HL-60/S4 treated with phorbol 12-myristate 13-acetate at 8.2 ng/mL for 4 days and 3 days (cell line): ENCODE data around the gene MAD1L1.
"Not testable (repeated sequence)": the region's sequence is repeated elsewhere in the genome, so short reads cannot be mapped to it uniquely, and the experiment has no call there.

Experiments used
- in situ Hi-C: fragments of 300-500 bp; cut with MboI; formaldehyde crosslinking; loops from 2 replicates; pipeline ENCODE4 v1.15.0; 2022; ENCODE audit warnings: low sequenced_read_pairs

Gene MAD1L1

GRCh38 chr7:2037808-2038522 lies 194.8 kb downstream of the MAD1L1 start:
- in situ Hi-C loops: no loop called here

- in situ Hi-C loops: no loop called here
Measured at GRCh38 chr7:2037301-2037807, 195.4 kb downstream of the MAD1L1 start.

GRCh38 chr7:2036786-2037185 lies 196.0 kb downstream of the MAD1L1 start:
- in situ Hi-C loops: no loop called here

GRCh38 chr7:2036201-2036600 lies 196.5 kb downstream of the MAD1L1 start:
- in situ Hi-C loops: not testable (repeated sequence)

- in situ Hi-C loops: no loop called here
Measured at GRCh38 chr7:2034291-2035201, 198.2 kb downstream of the MAD1L1 start.

- in situ Hi-C loops: no loop called here
Measured at GRCh38 chr7:2033586-2034135, 199.1 kb downstream of the MAD1L1 start.

GRCh38 chr7:2032876-2033407 lies 199.8 kb downstream of the MAD1L1 start:
- in situ Hi-C loops: no loop called here

GRCh38 chr7:2032030-2032875 lies 200.5 kb downstream of the MAD1L1 start:
- in situ Hi-C loops: no loop called here

- in situ Hi-C loops: no loop called here
Measured at GRCh38 chr7:2031451-2031845, 201.3 kb downstream of the MAD1L1 start.

GRCh38 chr7:2030475-2031450 lies 202.0 kb downstream of the MAD1L1 start:
- in situ Hi-C loops: no loop called here

- in situ Hi-C loops: no loop called here
Measured at GRCh38 chr7:2029936-2030335, 202.8 kb downstream of the MAD1L1 start.

- in situ Hi-C loops: no loop called here
Measured at GRCh38 chr7:2029211-2029905, 203.4 kb downstream of the MAD1L1 start.

- in situ Hi-C loops: no loop called here
Measured at GRCh38 chr7:2028733-2029132, 204.0 kb downstream of the MAD1L1 start.

- in situ Hi-C loops: no loop called here
Measured at GRCh38 chr7:2025188-2025587, 207.6 kb downstream of the MAD1L1 start.

- in situ Hi-C loops: no loop called here
Measured at GRCh38 chr7:2024567-2024918, 208.2 kb downstream of the MAD1L1 start.

GRCh38 chr7:2023877-2024566 lies 208.7 kb downstream of the MAD1L1 start:
- in situ Hi-C loops: no loop called here

- in situ Hi-C loops: no loop called here
Measured at GRCh38 chr7:2022737-2023250, 210.0 kb downstream of the MAD1L1 start.

- in situ Hi-C loops: no loop called here
Measured at GRCh38 chr7:2022021-2022409, 210.7 kb downstream of the MAD1L1 start.
